SK-N-MC (cell line): ENCODE measurements around the gene TMEM145.

Source experiments
- EZH2 ChIP-seq: fragments of 200-600 bp; sonication (generic); IDR thresholded peaks from one replicate; pipeline ENCODE4 v1.6.1; 2017; ENCODE audit warnings: antibody characterized with exemption
- FOXP2 ChIP-seq: optimal IDR thresholded peaks from 2 replicates; pipeline ENCODE3; 2011; ENCODE audit warnings: mild to moderate bottlenecking, moderate library complexity; ENCODE audit not compliant: insufficient read depth; ENCODE audit errors: extremely low read length, control extremely low read depth
- POLR2AphosphoS5 ChIP-seq: IDR thresholded peaks from 2 replicates; pipeline ENCODE4 v1.6.1; 2012; ENCODE audit warnings: mild to moderate bottlenecking, low read depth, low read length, borderline replicate concordance

- TF ChIP-seq EZH2 (no peak), POLR2AphosphoS5 (no peak), FOXP2 (no peak)
Measured at GRCh38 chr19:42273407-42274064, 39.6 kb upstream of the TMEM145 start.
